Transverse colon (tissue), 4 donors: ENCODE measurements around the gene NCR2.

Experiments
- CTCF ChIP-seq, 5 experiments: fragments of 200-600 bp in 3 of 5; fragments of 450-650 bp in 2 of 5; sonication (generic) in 3 of 5; IDR thresholded peaks; 1 replicate in 2 of 5; 2 replicates in 3 of 5; pipeline ENCODE4 v1.5.1; 2016 to 2017; ENCODE audit warnings: antibody characterized with exemption in 5 of 5, inconsistent platforms in 3 of 5, mild to moderate bottlenecking in 2 of 5, moderate library complexity in 1 of 5
- POLR2AphosphoS5 ChIP-seq, 3 donors: sonication (generic); formaldehyde crosslinking; IDR thresholded peaks; one replicate each; pipeline ENCODE4 v1.6.1; 2016; ENCODE audit warnings: antibody characterized with exemption in 3 of 3

- no peak for TF ChIP-seq POLR2AphosphoS5 (IDR thresholded peaks at IDR 0.05)
- no peak for TF ChIP-seq CTCF (IDR thresholded peaks at IDR 0.05)
Measured at GRCh38 chr6:41376176-41376575, 40.8 kb downstream of the NCR2 start.
